ENCODE measurements around the gene FXN. TPM values are rescaled to one million over a fixed set of nuclear protein-coding genes. Genes with fewer than 3 reads are reported as not detected.

Gene FXN
- total RNA-seq, 1 donor from 2014 or later = 43.4 TPM

GRCh38 chr9:69004836-69005235, 30.7 kb upstream of the FXN start:
- no peaks in the 10 kb centered on the region for H3K9me3 ChIP-seq (replicated peaks)
- no peaks in the 10 kb centered on the region for H3K27me3 ChIP-seq (ENCODE audit: low read depth)
- intact Hi-C loops (cut with micrococcal nuclease) = loop anchor here (10.0 kb wide), 1 partner anchor 420 kb away; no protein-coding TSS in a partner anchor
- peaks cover 7% of the 10 kb centered on the region for H3K4me1 ChIP-seq
- no peak overlapping the region for H3K4me3 ChIP-seq
- no peaks in the 10 kb centered on the region for H3K36me3 ChIP-seq
- DNase-seq = no peak
- no peak overlapping the region for H3K27ac ChIP-seq (replicated peaks)
- no peak for TF ChIP-seq CTCF (IDR thresholded peaks at IDR 0.05; ENCODE audit: borderline replicate concordance)

- no peak for DNase-seq
- Histone ChIP-seq H3K27me3 (ENCODE audit: low read depth) (no peaks in the 10 kb centered on the region), H3K27ac (replicated peaks) (no peak overlapping the region), H3K4me1 (no peaks in the 10 kb centered on the region), H3K4me3 (no peak overlapping the region), H3K9me3 (replicated peaks) (no peaks in the 10 kb centered on the region), H3K36me3 (no peaks in the 10 kb centered on the region)
- intact Hi-C loops (cut with micrococcal nuclease) = loop anchor here (10.0 kb wide), 1 partner anchor 425 kb away; no protein-coding TSS in a partner anchor
- no peak for TF ChIP-seq CTCF (IDR thresholded peaks at IDR 0.05; ENCODE audit: borderline replicate concordance)
Observed at GRCh38 chr9:69009708-69010107, 25.8 kb upstream of the FXN start.

- intact Hi-C loops (cut with micrococcal nuclease) = no loop called here
- no peaks in the 10 kb centered on the region for H3K27me3 ChIP-seq (ENCODE audit: low read depth)
Observed at GRCh38 chr9:69012696-69013381, 22.7 kb upstream of the FXN start.

GRCh38 chr9:69013382-69013727, 22.2 kb upstream of the FXN start:
- Histone ChIP-seq H3K4me3 (no peak overlapping the region), H3K36me3 (no peaks in the 10 kb centered on the region), H3K9me3 (replicated peaks) (no peaks in the 10 kb centered on the region), H3K27ac (replicated peaks) (no peak overlapping the region), H3K4me1 (peaks cover 8% of the 10 kb centered on the region), H3K27me3 (ENCODE audit: low read depth) (no peaks in the 10 kb centered on the region)
- no peak for TF ChIP-seq CTCF (IDR thresholded peaks at IDR 0.05; ENCODE audit: borderline replicate concordance)
- intact Hi-C loops (cut with micrococcal nuclease) = no loop called here
- DNase-seq = no peak

More at GRCh38 chr9:69012696-69013381, 22.7 kb upstream of the FXN start:
- Histone ChIP-seq H3K36me3 (no peaks in the 10 kb centered on the region), H3K27ac (replicated peaks) (no peak overlapping the region), H3K9me3 (replicated peaks) (no peaks in the 10 kb centered on the region), H3K4me1 (peaks cover 8% of the 10 kb centered on the region), H3K4me3 (no peak overlapping the region)
- no peak for TF ChIP-seq CTCF (IDR thresholded peaks at IDR 0.05; ENCODE audit: borderline replicate concordance)
- no peak for DNase-seq

- Histone ChIP-seq H3K9me3 (replicated peaks) (no peaks in the 10 kb centered on the region), H3K4me3 (no peak within 1 kb of the TSS), H3K27ac (replicated peaks) (no peak within 1 kb of the TSS), H3K27me3 (ENCODE audit: low read depth) (no peaks in the 10 kb centered on the region), H3K36me3 (no peaks in the 10 kb centered on the region), H3K4me1 (peaks cover 8% of the 10 kb centered on the region)
- TF ChIP-seq CTCF (IDR thresholded peaks at IDR 0.05; ENCODE audit: borderline replicate concordance) = no peak
- intact Hi-C loops (cut with micrococcal nuclease) = no loop called here
- DNase-seq = no peak
Observed at GRCh38 chr9:69014013-69014412, 21.5 kb upstream of the FXN start, which contains the start of gene PRKACG. TSS of gene PRKACG (minus strand) at chr9:69014113. CDS start at chr9:69014092, 21 bp downstream.
